ENCODE data around the gene KCNJ10.

Gene KCNJ10

GRCh38 chr1:160024195-160024905 is 45.6 kb downstream of the KCNJ10 start:
- Histone ChIP-seq H3K4me1 (ENCODE audit: control insufficient read depth, insufficient read depth, low read length) (no peaks in the 10 kb centered on the region), H3K27me3 (ENCODE audit: control insufficient read depth, insufficient read depth, low read length) (no peaks in the 10 kb centered on the region), H3K9me3 (ENCODE audit: control insufficient read depth, low read length) (no peaks in the 10 kb centered on the region), H3K9ac (ENCODE audit: low read length) (no peak overlapping the region), H3K36me3 (ENCODE audit: control insufficient read depth, insufficient read depth, low read length) (no peaks in the 10 kb centered on the region), H3K4me3 (ENCODE audit: low read length) (no peak overlapping the region)

- no peaks in the 10 kb centered on the region for H3K9me3 ChIP-seq (ENCODE audit: control insufficient read depth, low read length)
- H3K4me1 ChIP-seq (ENCODE audit: control insufficient read depth, insufficient read depth, low read length): no peaks in the 10 kb centered on the region
- H3K27me3 ChIP-seq (ENCODE audit: control insufficient read depth, insufficient read depth, low read length): no peaks in the 10 kb centered on the region
- H3K4me3 ChIP-seq (ENCODE audit: low read length): no peak overlapping the region
- H3K9ac ChIP-seq (ENCODE audit: low read length): no peak overlapping the region
- H3K36me3 ChIP-seq (ENCODE audit: control insufficient read depth, insufficient read depth, low read length): no peaks in the 10 kb centered on the region
These were observed 47.3 kb downstream of the KCNJ10 start for GRCh38 chr1:160022330-160023310.

- H3K4me3 ChIP-seq (ENCODE audit: low read length): no peak overlapping the region
- H3K9me3 ChIP-seq (ENCODE audit: control insufficient read depth, low read length): no peaks in the 10 kb centered on the region
- H3K27me3 ChIP-seq (ENCODE audit: control insufficient read depth, insufficient read depth, low read length): no peaks in the 10 kb centered on the region
- H3K36me3 ChIP-seq (ENCODE audit: control insufficient read depth, insufficient read depth, low read length): no peaks in the 10 kb centered on the region
- H3K9ac ChIP-seq (ENCODE audit: low read length): no peak overlapping the region
- no peaks in the 10 kb centered on the region for H3K4me1 ChIP-seq (ENCODE audit: control insufficient read depth, insufficient read depth, low read length)
These were observed 48.4 kb downstream of the KCNJ10 start for GRCh38 chr1:160021376-160022074.

GRCh38 chr1:160020196-160020595 is 49.8 kb downstream of the KCNJ10 start:
- no peak overlapping the region for H3K4me3 ChIP-seq (ENCODE audit: low read length)
- no peaks in the 10 kb centered on the region for H3K27me3 ChIP-seq (ENCODE audit: control insufficient read depth, insufficient read depth, low read length)
- H3K4me1 ChIP-seq (ENCODE audit: control insufficient read depth, insufficient read depth, low read length): no peaks in the 10 kb centered on the region
- H3K9me3 ChIP-seq (ENCODE audit: control insufficient read depth, low read length): no peaks in the 10 kb centered on the region
- H3K36me3 ChIP-seq (ENCODE audit: control insufficient read depth, insufficient read depth, low read length): no peaks in the 10 kb centered on the region
- H3K9ac ChIP-seq (ENCODE audit: low read length): no peak overlapping the region

- Histone ChIP-seq H3K9ac (ENCODE audit: low read length) (no peak overlapping the region), H3K36me3 (ENCODE audit: control insufficient read depth, insufficient read depth, low read length) (no peaks in the 10 kb centered on the region), H3K4me3 (ENCODE audit: low read length) (no peak overlapping the region), H3K27me3 (ENCODE audit: control insufficient read depth, insufficient read depth, low read length) (no peaks in the 10 kb centered on the region), H3K9me3 (ENCODE audit: control insufficient read depth, low read length) (no peaks in the 10 kb centered on the region), H3K4me1 (ENCODE audit: control insufficient read depth, insufficient read depth, low read length) (no peaks in the 10 kb centered on the region)
These were observed 51.1 kb downstream of the KCNJ10 start for GRCh38 chr1:160018900-160019299.

- no peaks in the 10 kb centered on the region for H3K9me3 ChIP-seq (ENCODE audit: control insufficient read depth, low read length)
- H3K4me3 ChIP-seq (ENCODE audit: low read length): no peak overlapping the region
- no peaks in the 10 kb centered on the region for H3K4me1 ChIP-seq (ENCODE audit: control insufficient read depth, insufficient read depth, low read length)
- no peaks in the 10 kb centered on the region for H3K36me3 ChIP-seq (ENCODE audit: control insufficient read depth, insufficient read depth, low read length)
- no peak overlapping the region for H3K9ac ChIP-seq (ENCODE audit: low read length)
- no peaks in the 10 kb centered on the region for H3K27me3 ChIP-seq (ENCODE audit: control insufficient read depth, insufficient read depth, low read length)
These were observed 51.6 kb downstream of the KCNJ10 start for GRCh38 chr1:160018347-160018746.

- Histone ChIP-seq H3K9me3 (ENCODE audit: control insufficient read depth, low read length) (no peaks in the 10 kb centered on the region), H3K4me3 (ENCODE audit: low read length) (no peak overlapping the region)
These were observed 52.4 kb downstream of the KCNJ10 start for GRCh38 chr1:160017592-160017991.

GRCh38 chr1:160011781-160012180 is 58.2 kb downstream of the KCNJ10 start:
- Histone ChIP-seq H3K9ac (ENCODE audit: low read length) (no peak overlapping the region), H3K27me3 (ENCODE audit: control insufficient read depth, insufficient read depth, low read length) (no peaks in the 10 kb centered on the region)

More at GRCh38 chr1:160017592-160017991, 52.4 kb downstream of the KCNJ10 start:
- Histone ChIP-seq H3K4me1 (ENCODE audit: control insufficient read depth, insufficient read depth, low read length) (no peaks in the 10 kb centered on the region), H3K36me3 (ENCODE audit: control insufficient read depth, insufficient read depth, low read length) (no peaks in the 10 kb centered on the region), H3K27me3 (ENCODE audit: control insufficient read depth, insufficient read depth, low read length) (no peaks in the 10 kb centered on the region), H3K9ac (ENCODE audit: low read length) (no peak overlapping the region)

GRCh38 chr1:160009801-160010200 is 60.2 kb downstream of the KCNJ10 start:
- Histone ChIP-seq H3K4me1 (ENCODE audit: control insufficient read depth, insufficient read depth, low read length) (no peaks in the 10 kb centered on the region), H3K4me3 (ENCODE audit: low read length) (no peak overlapping the region), H3K27me3 (ENCODE audit: control insufficient read depth, insufficient read depth, low read length) (no peaks in the 10 kb centered on the region), H3K36me3 (ENCODE audit: control insufficient read depth, insufficient read depth, low read length) (no peaks in the 10 kb centered on the region), H3K9ac (ENCODE audit: low read length) (no peak overlapping the region), H3K9me3 (ENCODE audit: control insufficient read depth, low read length) (no peaks in the 10 kb centered on the region)

More at GRCh38 chr1:160011781-160012180, 58.2 kb downstream of the KCNJ10 start:
- Histone ChIP-seq H3K36me3 (ENCODE audit: control insufficient read depth, insufficient read depth, low read length) (no peaks in the 10 kb centered on the region), H3K9me3 (ENCODE audit: control insufficient read depth, low read length) (no peaks in the 10 kb centered on the region), H3K4me1 (ENCODE audit: control insufficient read depth, insufficient read depth, low read length) (no peaks in the 10 kb centered on the region), H3K4me3 (ENCODE audit: low read length) (no peak overlapping the region)

- no peaks in the 10 kb centered on the region for H3K4me1 ChIP-seq (ENCODE audit: control insufficient read depth, insufficient read depth, low read length)
- no peaks in the 10 kb centered on the region for H3K27me3 ChIP-seq (ENCODE audit: control insufficient read depth, insufficient read depth, low read length)
- H3K9me3 ChIP-seq (ENCODE audit: control insufficient read depth, low read length): no peaks in the 10 kb centered on the region
- H3K9ac ChIP-seq (ENCODE audit: low read length): no peak overlapping the region
- H3K4me3 ChIP-seq (ENCODE audit: low read length): no peak overlapping the region
- no peaks in the 10 kb centered on the region for H3K36me3 ChIP-seq (ENCODE audit: control insufficient read depth, insufficient read depth, low read length)
These were observed 60.9 kb downstream of the KCNJ10 start for GRCh38 chr1:160009081-160009480.

- Histone ChIP-seq H3K4me1 (ENCODE audit: control insufficient read depth, insufficient read depth, low read length) (no peaks in the 10 kb centered on the region), H3K9me3 (ENCODE audit: control insufficient read depth, low read length) (no peaks in the 10 kb centered on the region), H3K27me3 (ENCODE audit: control insufficient read depth, insufficient read depth, low read length) (no peaks in the 10 kb centered on the region), H3K36me3 (ENCODE audit: control insufficient read depth, insufficient read depth, low read length) (no peaks in the 10 kb centered on the region), H3K4me3 (ENCODE audit: low read length) (no peak overlapping the region), H3K9ac (ENCODE audit: low read length) (no peak overlapping the region)
These were observed 62.3 kb downstream of the KCNJ10 start for GRCh38 chr1:160007577-160008200.
